Hematopoietic multipotent progenitor cell treated with erythropoietin and hydrocortisone succinate and interleukin-3 and kit ligand, for 8 days (in vitro differentiated cells): Measurements from ENCODE around the gene POLR1D.
A peak's percentile ranks its signal among the peaks of the same experiment; 100 is the strongest.
"Not testable (repeated sequence)": the region's sequence is repeated elsewhere in the genome, so short reads cannot be mapped to it uniquely, and the experiment has no call there.

ENCODE experiments used
- DNase-seq: peaks from one replicate; pipeline ENCODE4 v3.0.0-alpha.2; 2015

Gene POLR1D

GRCh38 chr13:27619093-27619727 is 2.5 kb upstream of the POLR1D start:
- no peak for DNase-seq

- peak; percentile 47 for DNase-seq
Observed at GRCh38 chr13:27619728-27620376, 1.8 kb upstream of the POLR1D start.

DNA sequence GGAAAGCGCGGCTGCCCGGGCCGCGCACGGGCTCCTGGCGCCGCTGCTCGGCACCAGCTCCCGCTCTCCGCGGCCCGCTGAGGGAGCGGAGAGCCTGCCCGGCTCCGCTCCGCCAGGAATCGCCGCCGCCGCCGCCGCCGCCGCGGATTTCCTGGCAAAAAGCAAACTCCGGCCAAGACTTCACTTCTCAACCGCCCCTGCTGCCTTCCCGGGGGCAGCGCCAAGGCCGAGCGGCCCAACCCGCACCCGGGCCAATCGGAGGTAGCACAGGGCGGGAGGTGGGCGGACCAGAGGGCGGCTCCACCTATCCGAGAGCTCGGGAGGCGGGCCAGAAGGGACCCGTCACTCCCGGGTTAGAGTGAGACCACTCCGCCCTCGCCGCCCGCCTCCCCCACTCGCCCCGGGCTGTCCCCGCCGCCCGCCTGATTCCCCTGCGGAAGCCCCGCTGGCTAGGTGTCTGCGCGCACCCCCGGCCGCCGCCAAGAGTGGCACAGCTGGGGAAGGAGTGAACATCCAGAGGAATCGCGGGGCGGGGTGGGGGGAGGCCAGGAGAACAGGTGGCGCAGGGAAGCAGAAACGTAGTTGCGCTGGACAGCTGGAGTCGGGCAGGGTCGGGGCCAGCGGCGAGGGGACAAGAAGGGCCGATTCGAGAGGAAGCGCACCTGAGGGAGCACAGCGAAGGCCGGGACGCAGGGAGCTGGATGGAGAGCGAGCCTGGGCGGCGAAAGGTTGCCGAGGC is 1.1 kb upstream of the POLR1D start, which contains the start of gene LNX2:
TSS of gene LNX2 (minus strand) at position 153 of the 739 bp plus-strand sequence. CDS start 38,826 bp downstream, outside the sequence.
- peak; percentile 97 for DNase-seq

DNA sequence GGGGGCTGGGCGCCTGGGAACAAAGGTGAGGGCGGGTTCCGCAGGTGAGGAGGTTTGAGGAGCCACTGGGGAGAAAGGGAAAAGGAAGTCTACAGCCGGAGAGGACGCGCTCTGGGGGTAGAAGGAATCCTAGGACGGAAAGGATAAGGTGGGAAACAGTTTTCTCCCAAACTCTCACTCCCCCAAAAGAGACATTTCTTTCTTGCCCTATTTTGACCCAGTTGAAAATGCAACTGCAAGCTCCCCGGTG is 651 bp upstream of the POLR1D start:
- no peak for DNase-seq

- no peak for DNase-seq
Observed at GRCh38 chr13:27622102-27622820, 569 bp downstream of the POLR1D start.

GRCh38 chr13:27622881-27623280 is 1.2 kb downstream of the POLR1D start:
- DNase-seq, result no peak

- no peak for DNase-seq
Observed at GRCh38 chr13:27624071-27624470, 2.4 kb downstream of the POLR1D start.

- DNase-seq, result no peak
Observed at GRCh38 chr13:27625839-27626238, 4.1 kb downstream of the POLR1D start.

GRCh38 chr13:27627380-27627779 is 5.7 kb downstream of the POLR1D start:
- DNase-seq, result no peak

GRCh38 chr13:27628081-27628480 is 6.4 kb downstream of the POLR1D start:
- no peak for DNase-seq

DNA sequence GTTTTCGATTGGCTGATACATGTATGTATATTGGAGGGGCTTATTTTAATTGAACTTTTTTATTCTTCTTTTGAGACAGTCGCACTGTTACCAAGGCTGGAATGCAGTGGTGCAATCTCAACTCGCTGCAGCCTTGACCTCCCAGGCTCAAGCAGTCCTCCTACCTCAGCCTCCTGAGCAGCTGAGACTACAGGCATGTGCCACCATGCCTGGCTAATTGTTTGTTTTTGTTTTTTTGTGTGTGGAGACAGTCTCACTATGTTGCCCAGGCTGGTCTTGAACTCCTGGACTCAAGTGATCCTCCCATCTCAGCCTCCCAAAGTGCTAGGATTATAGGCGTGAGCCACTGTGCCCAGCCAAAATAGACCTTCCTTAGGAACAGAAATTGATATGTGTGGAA is 7.1 kb downstream of the POLR1D start:
- DNase-seq, result not testable (repeated sequence)

- no peak for DNase-seq
Observed at GRCh38 chr13:27631156-27631555, 9.5 kb downstream of the POLR1D start.

DNA sequence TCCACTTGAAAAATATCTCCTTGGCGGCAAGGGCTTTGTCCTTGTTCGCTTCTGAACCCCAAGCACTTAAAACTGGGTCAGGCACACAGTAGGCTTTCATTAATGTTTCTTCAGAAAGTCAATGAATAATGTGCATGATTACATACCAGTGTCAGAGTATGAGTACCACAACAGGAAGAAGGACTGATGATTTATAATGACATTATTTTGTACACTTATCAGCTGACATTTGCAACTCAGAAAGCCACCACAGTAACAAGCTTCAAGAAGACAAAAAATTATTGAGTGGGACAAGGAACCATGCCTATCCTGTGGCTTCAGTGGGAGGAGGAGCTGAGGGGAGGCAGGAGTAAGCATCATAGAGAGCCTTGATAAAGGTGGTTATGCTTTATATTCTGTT is 10.0 kb downstream of the POLR1D start:
- no peak for DNase-seq

- DNase-seq, result no peak
Observed at GRCh38 chr13:27632214-27632613, 10.5 kb downstream of the POLR1D start.

DNA sequence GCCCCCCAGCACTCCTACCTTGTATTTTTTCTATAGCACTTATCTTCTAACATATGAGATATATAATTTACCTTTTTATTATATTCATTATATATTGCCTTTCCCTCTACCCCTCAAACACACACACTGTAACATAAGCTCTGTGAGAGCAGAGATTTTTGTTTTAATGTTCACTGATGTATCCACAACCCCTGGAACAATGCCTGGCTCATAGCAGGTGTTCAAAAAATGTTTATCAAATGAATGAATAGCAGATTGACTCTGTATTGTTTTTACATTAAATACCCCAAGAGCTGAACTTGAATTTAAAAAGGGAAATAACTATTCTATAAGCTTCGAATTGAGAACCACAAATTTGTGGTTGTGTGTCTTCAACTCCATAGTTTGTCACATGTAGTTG is 11.0 kb downstream of the POLR1D start:
- DNase-seq, result no peak

DNA sequence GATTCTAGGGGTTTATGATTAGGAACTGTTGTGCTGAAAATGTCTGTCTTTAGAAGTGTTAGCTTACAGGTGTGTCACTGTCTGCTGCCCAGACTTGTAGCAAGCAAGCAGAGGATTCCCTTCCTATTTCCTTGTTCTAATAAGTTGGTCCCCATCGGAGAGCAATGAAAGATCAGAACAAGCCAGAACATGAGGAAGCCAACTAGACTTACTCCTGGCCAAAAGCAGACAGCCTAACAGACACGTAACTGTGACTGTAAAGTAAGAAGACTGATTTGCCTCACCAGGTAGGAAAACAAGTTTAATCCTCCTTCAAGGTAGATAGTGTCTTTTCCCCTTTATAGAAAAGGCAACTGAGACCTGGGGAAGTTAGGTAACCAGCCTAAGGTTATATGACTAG is 12.5 kb downstream of the POLR1D start:
- no peak for DNase-seq

DNA sequence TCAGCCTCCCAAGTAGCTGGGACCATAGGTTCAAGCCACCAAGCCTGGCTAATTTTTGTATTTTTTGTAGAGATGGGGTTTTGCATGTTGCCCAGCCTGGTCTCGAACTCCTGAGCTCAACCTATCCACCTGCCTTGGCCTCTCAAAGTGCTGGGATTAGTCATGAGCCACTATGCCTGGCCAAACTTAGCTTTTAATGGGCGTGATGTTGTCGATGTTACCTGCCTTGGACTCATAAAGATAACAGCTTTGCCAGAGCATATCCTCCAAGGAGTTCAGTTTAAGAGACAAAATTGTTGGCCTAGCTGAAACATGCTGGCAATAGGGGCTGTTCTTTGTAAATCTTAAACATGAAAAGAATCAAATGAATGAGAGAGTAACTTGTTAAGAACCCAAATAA is 13.1 kb downstream of the POLR1D start:
- DNase-seq, result no peak

DNA sequence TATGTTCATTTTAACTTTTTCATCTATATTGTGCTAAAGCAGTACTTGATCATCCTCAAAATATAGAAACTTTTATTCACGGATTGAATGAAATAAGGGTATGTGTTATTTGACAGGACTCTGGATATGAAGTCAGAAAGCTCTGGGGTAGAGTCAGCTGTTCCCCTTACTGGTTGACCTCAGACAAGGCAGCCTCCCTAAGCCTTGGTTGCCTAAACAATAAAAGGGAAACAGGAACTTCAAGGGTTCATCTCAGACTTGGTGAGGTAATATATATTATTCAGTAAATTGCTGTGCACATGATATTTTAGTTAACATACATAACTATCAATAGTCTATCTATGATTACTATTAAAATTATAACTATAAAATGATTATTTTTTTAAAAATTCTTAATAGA is 13.6 kb downstream of the POLR1D start:
- no peak for DNase-seq

DNA sequence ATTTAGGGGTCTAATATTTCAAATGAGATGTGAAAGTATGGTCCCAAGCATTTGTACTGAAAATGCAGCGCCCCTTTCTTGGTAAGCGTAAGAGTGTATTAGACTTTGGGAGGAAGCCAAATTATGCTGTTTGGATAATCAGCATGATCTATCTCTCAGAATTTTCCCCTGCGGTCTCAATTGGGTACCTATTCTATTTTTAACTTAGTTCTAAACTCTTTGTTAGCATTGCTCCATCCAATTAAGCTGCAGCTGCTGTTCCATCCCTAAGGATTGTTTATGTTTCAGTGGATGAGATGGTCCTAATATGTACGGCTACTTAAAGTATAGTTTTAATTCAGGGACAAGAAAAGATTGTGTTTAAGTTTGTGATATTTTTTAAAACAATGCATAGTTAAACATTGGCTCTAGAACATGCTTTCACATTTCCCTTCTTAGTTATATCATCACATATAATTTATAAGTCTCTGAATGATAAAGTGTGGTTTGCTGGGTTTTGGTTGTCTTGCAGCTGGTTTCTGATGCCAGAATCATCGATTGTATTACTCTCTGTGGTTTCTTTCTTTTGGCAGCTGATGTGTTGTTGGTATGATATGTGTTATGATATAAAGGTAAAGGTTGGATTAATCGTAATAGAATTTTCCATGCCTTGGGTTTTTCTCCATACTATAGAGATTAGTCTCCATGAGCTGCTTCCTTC is 15.0 kb downstream of the POLR1D start:
- peak; percentile 24 for DNase-seq

DNA sequence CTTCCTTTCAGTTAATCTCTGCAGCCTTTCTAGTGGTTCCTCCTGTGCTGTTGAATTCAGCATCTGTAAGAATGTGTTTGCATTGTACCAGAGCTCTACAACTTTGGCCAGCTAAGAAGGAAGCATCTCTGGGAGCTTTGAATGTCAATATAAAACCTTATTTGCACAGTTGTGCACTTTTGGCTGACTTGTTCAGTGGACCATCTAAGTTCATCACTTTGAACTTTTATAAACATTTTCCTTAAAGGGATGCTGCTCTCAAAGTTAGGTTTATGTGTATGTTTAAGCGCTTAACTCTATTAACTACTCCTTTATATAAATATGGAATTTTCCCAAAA is 15.6 kb downstream of the POLR1D start:
- DNase-seq, result no peak

DNA sequence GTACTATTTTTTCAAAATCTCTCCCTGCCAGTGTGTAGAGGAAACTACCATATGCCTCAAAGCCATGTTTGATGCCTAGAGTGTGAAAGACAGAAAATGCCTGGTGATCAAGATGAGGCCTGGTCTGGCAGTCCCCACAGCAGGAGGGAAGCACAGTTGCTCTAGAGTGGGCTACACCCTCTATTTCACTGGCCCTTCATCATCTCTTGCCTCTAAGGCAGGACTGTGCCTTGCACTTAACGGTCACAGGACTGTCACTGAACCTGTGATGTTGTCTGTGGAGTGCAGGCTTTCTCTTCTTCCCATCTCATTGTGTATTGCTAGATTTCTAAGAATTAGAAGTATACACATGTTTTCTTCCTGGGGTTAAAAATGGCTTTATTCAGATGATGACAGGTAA is 16.3 kb downstream of the POLR1D start:
- no peak for DNase-seq

DNA sequence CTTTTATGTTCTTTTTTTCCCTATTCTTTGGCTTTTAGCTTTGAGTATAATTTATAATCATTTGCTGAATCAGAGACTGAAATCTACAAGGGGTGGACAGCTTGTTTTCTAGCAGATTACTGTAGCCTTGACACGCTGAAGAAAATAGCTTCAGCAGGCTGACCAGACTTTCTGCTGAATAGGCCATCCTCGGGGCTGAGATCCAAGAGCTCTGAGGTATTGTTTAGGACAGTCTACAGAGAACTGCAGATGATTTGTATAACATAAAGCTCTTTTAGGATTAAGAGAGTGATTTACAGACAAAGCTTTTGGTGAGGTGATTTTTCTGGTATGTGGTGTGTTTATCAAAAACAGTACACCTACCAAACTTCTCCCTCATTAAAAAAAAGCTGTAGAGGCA is 16.8 kb downstream of the POLR1D start:
- DNase-seq, result no peak

- no peak for DNase-seq
Observed at GRCh38 chr13:27639186-27639585, 17.5 kb downstream of the POLR1D start.
